Measurements from ENCODE around the gene TRAPPC14.
"Not testable (repeated sequence)": the region's sequence is repeated elsewhere in the genome, so short reads cannot be mapped to it uniquely, and the experiment has no call there.

The TRAPPC14 gene

GRCh38 chr7:100148225-100148558 is 10.3 kb downstream of the TRAPPC14 start:
- no peak for TF ChIP-seq CTCF (IDR thresholded peaks at IDR 0.05; ENCODE audit: unreplicated experiment in 3 of 3)
- Mint-ChIP-seq H3K9me3 (no peaks in the 10 kb centered on the region), H3K27ac (peak overlapping the region; percentile 38 to 83 (median 75)), H3K36me3 (ENCODE audit: low read depth) (peaks cover 15% of the 10 kb centered on the region), H3K4me1 (peaks cover 12% of the 10 kb centered on the region), H3K27me3 (ENCODE audit: low read depth) (no peaks in the 10 kb centered on the region), H3K4me3 (peak overlapping the region; percentile 90 to 95 (median 92))

GRCh38 chr7:100147278-100147677 is 11.2 kb downstream of the TRAPPC14 start:
- no peaks in the 10 kb centered on the region for H3K27me3 Mint-ChIP-seq (ENCODE audit: low read depth)
- no peak overlapping the region for H3K27ac Mint-ChIP-seq
- H3K36me3 Mint-ChIP-seq (ENCODE audit: low read depth): peaks cover 10% of the 10 kb centered on the region
- H3K4me3 Mint-ChIP-seq: no peak overlapping the region
- TF ChIP-seq CTCF (IDR thresholded peaks at IDR 0.05; ENCODE audit: unreplicated experiment in 3 of 3): no peak
- H3K9me3 Mint-ChIP-seq: no peaks in the 10 kb centered on the region
- peaks cover 12% of the 10 kb centered on the region for H3K4me1 Mint-ChIP-seq

- not testable (repeated sequence) for H3K27me3 Mint-ChIP-seq (ENCODE audit: low read depth); H3K36me3 Mint-ChIP-seq (ENCODE audit: low read depth); H3K9me3 Mint-ChIP-seq; H3K4me3 Mint-ChIP-seq; H3K27ac Mint-ChIP-seq
- H3K4me1 Mint-ChIP-seq: peaks cover 12% of the 10 kb centered on the region
These were observed 12.2 kb downstream of the TRAPPC14 start for GRCh38 chr7:100146350-100146749.

GRCh38 chr7:100142461-100142860 is 16.1 kb downstream of the TRAPPC14 start:
- TF ChIP-seq CTCF (IDR thresholded peaks at IDR 0.05; ENCODE audit: unreplicated experiment in 3 of 3): no peak
- Mint-ChIP-seq H3K27ac (no peak overlapping the region), H3K36me3 (ENCODE audit: low read depth) (no peaks in the 10 kb centered on the region), H3K27me3 (ENCODE audit: low read depth) (peaks cover 4% of the 10 kb centered on the region), H3K9me3 (no peaks in the 10 kb centered on the region), H3K4me1 (no peaks in the 10 kb centered on the region), H3K4me3 (no peak overlapping the region)

- TF ChIP-seq CTCF (IDR thresholded peaks at IDR 0.05; ENCODE audit: unreplicated experiment in 3 of 3): no peak
- Mint-ChIP-seq H3K27ac (no peak overlapping the region), H3K9me3 (no peaks in the 10 kb centered on the region), H3K4me1 (no peaks in the 10 kb centered on the region), H3K27me3 (ENCODE audit: low read depth) (peaks cover 4% of the 10 kb centered on the region), H3K36me3 (ENCODE audit: low read depth) (no peaks in the 10 kb centered on the region), H3K4me3 (no peak overlapping the region)
These were observed 17.0 kb downstream of the TRAPPC14 start for GRCh38 chr7:100141555-100141949.

- TF ChIP-seq CTCF (IDR thresholded peaks at IDR 0.05; ENCODE audit: unreplicated experiment in 3 of 3): no peak
- peaks cover 12% of the 10 kb centered on the region for H3K27me3 Mint-ChIP-seq (ENCODE audit: low read depth)
- H3K4me1 Mint-ChIP-seq: no peaks in the 10 kb centered on the region
- no peak overlapping the region for H3K27ac Mint-ChIP-seq
- no peaks in the 10 kb centered on the region for H3K36me3 Mint-ChIP-seq (ENCODE audit: low read depth)
- H3K4me3 Mint-ChIP-seq: no peak overlapping the region
- H3K9me3 Mint-ChIP-seq: no peaks in the 10 kb centered on the region
These were observed 20.4 kb downstream of the TRAPPC14 start for GRCh38 chr7:100137851-100138760.
